GM18502 (cell line): Measurements from ENCODE around the gene MED22.
"Not testable (repeated sequence)": the region's sequence is repeated elsewhere in the genome, so short reads cannot be mapped to it uniquely, and the experiment has no call there.

ENCODE experiments used
- ATAC-seq: cut with Tn5 transposase; IDR thresholded peaks from one replicate; pipeline ENCODE4 v1.9.1; 2021; ENCODE audit warnings: mild to moderate bottlenecking; ENCODE audit not compliant: unreplicated experiment, poor library complexity

MED22 gene

DNA sequence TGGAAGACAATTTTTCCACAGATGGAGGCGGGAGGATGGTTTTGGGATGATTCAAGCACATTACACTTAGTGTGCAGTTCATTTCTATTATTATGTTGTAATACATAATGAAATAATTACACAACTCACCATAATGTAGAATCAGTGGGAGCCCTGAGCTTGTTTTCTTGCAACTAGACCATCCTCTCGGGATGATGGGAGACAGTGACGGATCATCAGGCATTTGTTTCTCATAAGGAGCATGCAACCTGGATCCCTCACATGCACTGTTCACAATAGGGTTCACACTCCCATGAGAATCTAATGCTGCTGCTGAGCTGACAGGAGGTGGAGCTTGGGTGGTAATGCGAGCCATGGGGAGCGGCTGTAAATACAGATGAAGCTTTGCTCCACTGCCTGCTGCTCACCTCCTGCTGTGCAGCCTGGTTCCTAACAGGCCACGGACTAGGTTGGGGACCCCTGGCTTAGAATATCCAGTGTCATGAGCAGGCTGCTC, 29.8 kb upstream of the MED22 start:
- no peak for ATAC-seq

DNA sequence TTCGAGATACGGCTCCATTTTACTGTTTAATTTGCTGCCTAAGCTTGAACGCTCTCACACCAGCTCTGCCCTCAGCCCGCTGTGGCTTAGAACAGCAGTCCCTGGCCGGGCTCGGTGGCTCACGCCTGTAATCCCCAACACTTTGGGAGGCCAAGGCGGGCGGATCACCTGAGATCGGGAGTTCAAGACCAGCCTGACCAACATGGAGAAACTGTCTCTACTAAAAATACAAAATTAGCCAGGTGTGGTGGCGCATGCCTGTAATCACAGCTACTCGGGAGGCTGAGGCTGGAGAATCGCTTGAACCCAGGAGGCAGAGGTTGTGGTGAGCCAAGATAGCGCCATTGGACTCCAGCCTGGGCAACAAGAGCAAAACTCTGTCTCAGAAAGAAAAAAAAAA, 29.3 kb upstream of the MED22 start:
- ATAC-seq = not testable (repeated sequence)

DNA sequence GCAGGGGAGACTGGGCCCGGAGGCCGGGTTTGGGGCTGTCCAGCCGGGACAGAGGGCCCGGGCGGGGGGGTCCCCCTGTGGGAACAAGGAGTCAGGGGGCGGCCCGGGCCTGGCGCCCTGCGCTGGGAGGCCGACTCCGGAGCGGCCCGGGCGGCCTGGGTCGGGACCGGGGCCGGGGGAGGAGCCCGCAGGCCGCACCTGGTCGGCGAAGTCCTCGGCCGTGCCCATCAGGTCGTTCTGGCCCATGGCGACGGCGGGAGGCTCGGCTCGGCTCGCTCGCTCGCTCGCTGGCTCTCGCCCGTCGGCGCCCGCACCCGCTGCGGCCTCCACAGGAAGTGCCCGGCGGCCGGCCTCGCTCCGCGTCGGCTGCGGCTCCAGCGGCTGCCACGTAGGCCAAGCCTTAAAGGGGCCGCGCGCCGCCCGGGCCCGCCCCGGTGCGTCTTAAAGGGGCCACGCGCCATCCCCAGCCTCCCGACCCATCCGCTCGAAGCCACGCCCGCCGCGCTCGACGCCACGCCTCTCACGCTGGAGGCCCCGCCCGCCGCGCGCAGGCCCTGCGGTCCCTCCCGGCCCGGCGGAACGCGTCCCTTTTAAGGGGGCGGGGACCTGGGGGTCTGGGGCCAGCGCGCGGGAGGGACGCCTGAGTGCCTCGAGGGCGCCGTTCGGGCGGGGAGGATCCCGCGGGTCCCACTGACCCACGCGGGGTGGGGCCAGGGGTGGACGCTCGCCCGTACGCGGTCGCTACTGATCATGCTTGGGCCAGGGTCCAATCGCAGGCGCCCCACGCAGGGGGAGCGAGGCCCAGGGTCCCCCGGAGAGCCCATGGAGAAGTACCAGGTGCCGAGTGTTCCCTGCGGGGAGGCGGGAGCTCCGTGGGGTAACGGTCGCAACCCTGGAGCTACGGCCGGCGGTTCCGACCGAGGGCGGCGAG, 28.1 kb upstream of the MED22 start, which contains the start of the genes STKLD1 and SURF4:
TSS of gene STKLD1 (plus strand) at position 643 of the 931 bp plus-strand sequence. CDS start at position 751, 108 bp downstream.
TSS of gene SURF4 (minus strand) at position 337 of the 931 bp plus-strand sequence. CDS start at position 246, 91 bp downstream.
- peak; percentile 90 for ATAC-seq

DNA sequence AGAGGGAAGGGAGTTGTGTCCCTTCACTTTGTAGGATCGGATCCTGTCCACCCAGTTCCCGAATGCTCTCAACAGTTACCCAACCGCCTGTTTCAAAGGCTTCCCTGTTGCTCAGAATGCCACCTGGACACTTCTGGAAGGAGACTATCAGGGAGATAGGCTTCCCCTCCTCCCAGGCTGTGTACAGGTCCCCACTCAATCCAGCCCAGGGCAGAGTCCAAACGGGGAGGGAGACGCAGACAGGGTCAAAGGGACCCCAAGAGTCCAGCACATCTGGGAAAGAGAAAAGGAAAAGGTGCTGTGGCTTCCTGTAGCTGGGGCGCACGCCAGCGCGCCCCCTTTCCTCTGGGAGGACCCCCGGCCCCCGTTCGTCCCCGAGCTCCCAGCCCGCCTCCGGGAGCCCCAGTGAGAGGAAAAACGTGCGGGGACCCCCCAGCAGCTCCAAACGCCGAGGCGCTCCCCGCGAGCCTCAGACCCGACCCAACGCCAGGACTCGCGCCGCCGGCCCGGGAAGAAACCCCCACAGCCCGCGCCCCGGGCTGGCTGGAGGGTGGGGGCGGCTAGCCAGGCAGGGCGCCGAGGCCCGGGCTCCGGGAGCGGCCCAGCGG, 27.3 kb upstream of the MED22 start:
- ATAC-seq = no peak

DNA sequence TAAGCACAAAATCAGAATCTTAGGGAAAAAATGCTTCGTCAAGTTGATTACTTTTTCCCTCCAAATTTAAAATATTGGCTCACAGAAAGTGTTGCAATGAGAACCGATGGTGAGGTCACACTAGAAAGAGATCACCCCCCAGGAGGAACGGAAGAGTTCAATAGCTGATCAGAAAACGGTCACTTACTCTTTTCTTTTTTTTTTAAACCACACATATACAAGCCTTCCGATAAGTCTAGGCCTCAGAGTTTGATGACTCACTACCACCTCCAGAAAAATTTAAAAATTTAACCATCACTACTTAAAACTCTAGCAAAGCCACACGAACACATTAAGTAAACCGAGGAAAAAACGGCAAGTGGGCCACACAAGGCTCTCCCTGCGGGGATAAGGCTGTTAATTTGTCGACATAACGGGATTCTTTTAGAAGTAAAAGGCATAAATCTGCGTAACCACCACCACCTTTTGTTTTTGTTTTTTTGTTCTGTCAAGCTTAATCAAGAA, 26.7 kb upstream of the MED22 start:
- ATAC-seq = no peak

DNA sequence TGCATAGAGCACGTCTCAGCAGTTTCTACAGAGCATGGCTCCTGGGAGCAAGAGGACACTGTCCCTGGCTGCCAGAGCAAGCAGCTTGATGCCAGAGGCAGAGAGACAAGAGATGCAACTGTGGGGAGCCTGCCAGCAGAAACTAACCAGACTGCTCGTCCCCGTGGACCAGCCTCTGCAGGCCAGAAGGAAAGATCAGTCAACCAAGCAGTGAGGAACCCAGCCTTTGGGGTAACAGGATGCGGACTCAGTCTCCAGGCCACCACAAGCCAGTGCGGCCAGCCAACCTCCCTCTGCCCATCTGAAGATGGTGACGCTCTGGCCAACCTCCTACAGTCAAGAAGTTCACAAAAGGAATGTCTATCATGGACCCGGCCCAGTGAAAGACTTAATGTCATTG, 24.2 kb upstream of the MED22 start:
- ATAC-seq = no peak

DNA sequence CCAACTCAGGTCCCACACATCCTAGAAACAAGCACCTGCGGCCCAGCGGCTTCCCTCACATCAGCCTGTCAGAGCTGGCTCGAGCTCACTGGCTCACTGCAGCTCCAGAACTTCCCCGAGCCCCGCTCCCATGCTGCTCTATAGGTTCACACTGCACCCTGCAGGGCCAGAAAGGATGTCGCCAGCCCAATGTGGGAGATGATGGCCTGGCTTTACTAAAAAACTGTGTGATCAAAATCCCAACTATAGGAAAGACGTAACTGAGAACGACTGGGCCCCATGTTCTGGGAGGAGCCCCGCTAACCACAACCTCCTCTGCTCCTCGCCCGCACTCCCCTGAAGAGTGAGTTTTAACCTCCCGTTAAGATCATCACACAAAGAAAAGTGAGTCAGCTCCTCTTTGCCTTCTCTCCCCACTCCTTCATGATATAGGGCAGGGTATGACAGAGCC, 23.4 kb upstream of the MED22 start:
- ATAC-seq = no peak

DNA sequence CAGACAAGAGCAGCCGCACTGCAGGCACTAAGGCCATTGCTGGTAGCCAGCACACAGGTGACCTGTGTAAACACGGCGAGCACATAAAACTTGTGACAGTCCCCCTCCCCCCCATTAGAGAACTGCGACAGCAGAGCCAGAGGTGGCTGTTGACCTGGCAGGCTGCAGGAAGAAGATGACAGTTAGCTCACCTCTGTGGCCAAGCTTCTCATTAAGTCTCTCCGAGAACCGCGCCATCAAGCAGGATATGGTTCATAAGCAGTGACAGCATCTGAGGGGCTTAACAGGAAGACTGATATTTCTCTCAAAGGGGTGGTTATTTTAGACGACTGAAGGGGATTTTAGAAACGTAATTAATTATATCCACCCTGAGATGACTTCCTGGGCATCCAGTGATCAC, 22.8 kb upstream of the MED22 start:
- ATAC-seq = no peak

DNA sequence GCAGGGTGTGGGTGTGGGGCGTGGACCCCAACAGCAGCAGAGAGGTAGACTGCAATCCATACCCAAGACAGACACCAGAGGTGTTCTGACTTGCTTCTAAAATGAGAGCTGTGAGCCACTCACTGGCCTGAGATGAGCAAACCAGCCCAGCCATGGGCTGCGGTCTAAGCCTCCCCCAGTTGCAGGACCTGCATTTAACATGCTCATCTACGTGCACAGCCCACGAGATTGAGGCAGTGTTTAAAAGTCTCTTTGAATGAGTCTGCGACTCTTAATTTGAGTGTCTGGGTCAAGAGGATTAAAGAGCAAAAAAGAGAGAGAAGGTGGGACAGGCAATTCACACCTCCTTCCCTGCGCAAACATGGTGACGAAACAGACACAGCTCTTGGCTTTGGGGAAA, 22.0 kb upstream of the MED22 start:
- no peak for ATAC-seq

DNA sequence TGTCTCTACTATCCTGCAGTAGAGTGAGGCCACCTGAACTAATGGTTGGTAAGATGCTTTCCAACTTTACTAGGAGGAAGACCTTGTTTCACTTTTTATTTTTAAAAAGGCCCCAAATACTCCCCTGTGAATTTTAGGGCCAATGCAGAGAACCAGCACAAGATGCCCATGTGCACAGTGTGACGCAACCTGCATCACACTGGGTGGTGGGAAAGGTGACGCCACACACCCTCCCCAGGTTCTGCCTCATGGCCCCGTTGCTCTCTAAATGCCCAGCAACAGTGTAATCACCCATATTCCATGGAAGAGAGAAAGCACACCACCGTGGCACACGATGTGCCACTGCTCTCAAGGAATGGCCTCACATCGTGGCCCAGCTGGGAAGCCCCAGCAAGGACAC, 21.5 kb upstream of the MED22 start:
- no peak for ATAC-seq

DNA sequence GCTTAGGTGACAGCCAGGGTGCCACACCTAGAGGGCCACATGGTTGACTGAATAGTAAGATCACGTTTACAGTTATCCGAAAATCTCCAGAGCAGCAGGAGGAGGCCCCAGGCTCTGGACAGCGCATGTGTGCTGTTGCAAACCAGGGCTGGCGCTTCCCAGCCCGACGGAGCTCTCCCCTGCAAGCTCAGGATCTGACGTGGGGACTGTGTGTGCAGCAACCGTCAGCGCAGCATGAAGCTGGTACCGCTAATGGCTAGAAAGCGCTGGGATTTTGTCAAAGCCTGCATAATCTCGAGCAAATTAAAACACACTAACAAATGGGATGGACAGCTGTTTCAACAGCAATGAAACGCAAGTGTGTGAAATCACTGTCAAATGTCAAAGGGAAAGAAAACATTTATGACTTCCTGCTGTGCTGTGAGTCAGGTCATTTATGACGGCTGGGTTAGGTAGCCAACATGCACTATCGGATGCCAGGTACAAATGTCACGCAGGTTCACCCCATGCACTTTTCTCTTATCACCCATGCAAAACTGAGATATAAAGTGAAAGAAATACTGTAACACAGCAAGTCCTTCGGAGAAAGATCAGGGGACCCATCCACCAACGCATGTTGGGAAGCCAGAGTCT, 20.4 kb upstream of the MED22 start:
- ATAC-seq = no peak

DNA sequence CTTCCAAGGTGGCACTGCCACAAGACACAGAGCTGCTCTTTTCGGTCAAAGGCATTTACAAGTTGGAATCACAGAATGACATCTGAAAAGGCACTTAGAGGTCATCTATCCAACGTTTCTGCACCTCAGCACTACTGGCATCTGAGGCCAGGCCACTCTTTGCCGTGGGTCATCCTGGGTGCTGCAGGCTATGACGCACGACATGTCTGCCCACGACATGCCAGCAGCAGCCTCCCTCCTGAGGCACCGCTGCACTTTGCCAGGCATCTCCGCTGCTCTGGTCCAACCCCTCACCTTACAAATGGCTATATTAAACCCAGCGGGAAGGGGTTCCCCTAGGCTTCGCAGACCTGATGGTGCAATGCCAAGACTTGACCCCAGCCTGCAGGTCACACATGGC, 19.8 kb upstream of the MED22 start:
- no peak for ATAC-seq

DNA sequence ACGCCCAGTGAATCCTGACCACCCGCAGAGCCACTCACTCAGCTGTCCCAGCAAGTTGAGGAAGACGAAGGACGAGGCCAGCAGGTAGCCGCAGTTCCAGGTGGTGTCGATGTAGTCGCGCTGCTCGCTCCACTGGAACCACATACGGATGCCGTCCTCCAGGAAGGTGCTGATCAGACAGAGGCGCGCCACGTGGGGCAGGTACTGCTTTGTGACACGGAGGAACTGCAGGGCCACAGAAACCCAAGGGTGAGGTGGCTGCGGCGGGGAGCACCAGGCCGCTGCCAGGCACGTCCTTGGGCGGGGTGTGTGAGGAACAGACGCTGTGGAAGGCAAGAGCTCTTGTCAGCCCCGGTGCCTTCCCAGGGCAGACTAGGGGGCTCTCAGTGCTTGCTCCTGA, 19.3 kb upstream of the MED22 start:
- no peak for ATAC-seq

DNA sequence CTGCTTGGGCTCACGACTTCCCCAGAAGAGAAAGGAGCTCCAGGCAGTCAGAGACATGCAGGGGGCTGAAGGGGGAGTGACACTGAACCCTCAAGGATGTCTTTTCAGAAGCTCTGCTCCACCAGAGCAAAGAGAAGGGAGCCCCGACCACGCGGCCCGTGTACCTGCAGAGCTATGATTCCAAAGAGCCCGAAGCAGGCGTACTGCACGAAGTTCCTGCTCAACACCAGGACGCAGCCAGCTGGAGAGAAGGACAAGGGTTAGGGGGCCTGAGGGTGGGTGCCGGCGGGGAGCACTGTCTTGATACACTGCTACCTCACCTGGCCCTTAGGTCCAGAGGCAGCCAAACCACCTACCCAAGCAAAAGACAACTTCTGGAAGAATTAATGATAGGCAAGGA, 18.5 kb upstream of the MED22 start:
- ATAC-seq = no peak

DNA sequence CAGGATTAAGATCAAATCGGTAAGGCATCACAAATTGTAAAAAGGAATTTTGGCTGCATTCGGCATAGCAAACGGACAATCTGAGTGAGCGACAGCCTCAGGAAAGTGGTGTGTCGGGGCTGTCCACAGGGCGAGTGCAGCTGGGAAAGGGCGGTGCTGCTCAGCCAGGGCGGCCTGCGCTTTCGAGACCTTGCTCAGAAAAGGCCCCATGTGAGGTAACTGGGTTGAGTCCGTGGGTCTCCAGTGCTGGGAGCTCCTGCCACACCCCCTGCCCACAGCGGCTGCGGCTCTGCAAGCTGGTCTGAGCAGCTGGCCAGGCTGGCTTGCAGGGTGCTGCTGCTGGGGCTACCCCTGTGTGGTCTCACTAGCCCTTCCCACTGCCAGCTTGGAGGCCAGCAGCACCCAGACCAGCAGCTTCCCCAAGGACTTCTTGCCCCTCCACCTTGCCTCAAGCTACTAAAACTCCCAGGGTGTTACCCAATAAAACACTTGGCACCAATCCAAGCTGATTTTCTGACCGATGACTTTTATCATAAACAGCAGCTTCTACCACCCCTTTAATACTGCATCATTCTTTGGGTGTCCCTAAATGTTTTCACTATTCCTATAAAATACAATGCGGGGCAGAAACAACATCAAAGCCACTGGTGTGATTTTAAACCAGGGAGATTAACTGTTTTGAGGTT, 14.6 kb upstream of the MED22 start:
- no peak for ATAC-seq

DNA sequence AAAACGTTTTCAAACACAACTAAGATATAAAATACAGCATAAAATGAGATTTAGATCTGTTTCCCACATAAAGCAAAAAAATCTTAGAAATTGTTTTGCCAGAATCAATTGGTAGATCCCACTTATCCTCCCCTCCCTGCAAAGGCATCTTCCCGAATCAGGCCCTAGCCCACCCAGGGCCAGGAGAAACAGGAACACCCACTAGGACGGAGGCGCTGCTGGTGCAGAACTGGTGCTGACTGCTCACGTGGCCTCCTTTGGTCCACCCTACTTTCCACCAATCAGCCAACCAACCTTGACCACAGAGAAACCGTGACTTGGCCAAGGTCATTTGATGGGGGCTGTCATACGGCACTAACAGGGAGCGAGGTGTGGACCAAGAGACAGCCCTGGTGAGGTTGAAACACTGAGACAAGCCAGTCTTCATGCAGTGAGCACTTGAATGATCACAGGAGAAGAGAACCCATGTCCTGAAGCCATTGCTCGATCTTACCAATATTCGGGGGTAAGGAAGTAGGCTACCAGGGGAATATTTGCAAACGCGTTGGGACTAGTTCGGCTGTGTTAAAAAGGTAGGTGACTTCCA, 13.7 kb upstream of the MED22 start:
- ATAC-seq = no peak

DNA sequence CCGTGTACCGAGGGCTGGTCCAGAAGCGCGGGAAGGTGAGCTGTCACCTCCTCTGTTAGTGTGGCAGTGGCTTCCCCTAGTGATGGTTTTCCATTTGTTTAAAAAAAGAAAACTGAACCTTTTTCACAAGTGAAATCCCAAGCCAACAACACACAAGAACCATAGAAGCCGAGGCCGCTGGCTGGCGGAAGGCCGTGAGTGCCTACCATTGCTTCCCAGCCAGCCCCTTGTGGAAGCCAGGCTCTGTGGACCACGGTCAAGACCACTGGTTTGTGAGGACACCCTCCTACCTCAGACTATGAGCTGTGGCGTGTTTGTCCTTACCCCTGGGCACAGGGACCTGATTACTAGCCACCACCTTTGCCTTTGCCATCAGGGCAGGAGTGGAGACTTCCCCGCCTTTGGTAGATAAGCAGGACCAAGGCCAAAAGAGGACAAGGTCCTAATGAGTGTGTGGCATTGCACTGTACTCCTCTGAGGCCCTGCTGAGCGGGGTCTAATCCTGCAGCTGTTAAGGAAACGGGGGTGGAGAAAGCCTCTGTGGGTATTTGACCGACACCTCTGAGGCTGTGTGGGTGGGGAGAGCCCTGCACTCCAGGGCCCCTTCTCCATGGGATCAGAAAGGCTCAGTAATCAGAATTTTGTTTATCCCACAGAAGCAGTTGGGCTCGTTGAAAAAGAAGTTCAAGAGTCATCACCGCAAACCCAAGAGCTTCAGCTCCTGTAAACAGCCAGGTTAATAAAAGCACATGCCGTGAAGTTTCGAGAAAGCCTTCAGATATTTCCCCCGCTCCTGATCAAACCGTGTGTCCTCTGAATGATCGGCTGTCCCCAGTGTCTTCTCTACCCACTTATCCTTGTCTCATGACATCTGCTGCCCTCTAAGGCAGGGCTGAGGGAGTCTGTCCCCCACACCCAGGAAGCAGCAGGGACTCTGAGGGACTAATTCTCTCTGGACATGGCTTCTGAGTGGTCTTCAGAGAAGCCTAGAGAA, 12.8 kb upstream of the MED22 start:
- no peak for ATAC-seq

DNA sequence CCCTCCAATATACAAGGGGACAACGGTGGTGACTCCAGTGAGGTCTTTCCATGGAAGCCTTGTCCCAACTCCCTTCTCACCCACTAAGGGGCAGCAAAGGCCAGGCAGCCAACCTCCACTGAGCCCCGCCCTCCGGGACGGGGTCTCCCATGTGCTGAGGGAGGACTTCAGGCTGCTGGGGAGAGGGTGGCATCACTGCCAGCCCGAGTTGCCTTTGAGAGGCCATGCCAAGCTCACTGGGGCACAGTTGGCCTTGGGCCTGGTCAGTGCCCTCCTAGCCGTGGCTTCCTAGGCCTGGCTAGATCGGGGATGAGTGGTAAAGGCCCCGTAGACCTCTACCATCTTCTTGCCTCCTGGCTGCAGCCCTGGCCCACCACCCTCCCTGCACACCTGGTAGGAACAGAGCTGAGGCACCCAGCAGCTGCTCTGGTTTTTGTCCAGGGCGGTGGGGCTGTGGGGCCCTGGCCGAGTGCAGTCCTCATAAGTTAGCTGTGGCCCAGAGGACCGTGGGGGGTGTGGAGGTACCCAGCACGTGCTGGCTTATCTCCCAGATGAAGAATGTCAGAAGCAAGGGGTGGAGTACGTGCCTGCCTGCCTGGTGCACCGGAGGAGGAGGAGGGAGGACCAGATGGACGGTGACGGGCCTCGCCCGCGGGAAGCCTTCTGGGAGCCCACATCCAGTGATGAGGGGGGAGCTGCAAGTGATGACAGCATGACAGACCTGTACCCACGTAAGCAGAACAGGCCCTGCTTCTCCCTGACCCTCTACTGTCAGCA, 11.7 kb upstream of the MED22 start:
- ATAC-seq = no peak
